Left ventricle myocardium inferior (tissue), 1 donor: ENCODE results near the gene OR2W1. TPM values are rescaled to one million over a fixed set of nuclear protein-coding genes. Genes with fewer than 3 reads are reported as not detected.

Source experiments
- DNase-seq: peaks from one replicate; pipeline ENCODE4 v3.0.0-alpha.2; 2020
- H3K27ac ChIP-seq: fragments of 200-600 bp; replicated peaks from 2 replicates; pipeline ENCODE4 v1.8.0; 2021
- H3K27me3 ChIP-seq: fragments of 200-600 bp; 2 replicates; pipeline ENCODE4 v1.8.0; 2021; ENCODE audit warnings: low read depth
- H3K36me3 ChIP-seq: fragments of 200-600 bp; 2 replicates; pipeline ENCODE4 v1.8.0; 2021
- H3K4me1 ChIP-seq: fragments of 200-600 bp; 2 replicates; pipeline ENCODE4 v1.8.0; 2021
- H3K4me3 ChIP-seq: fragments of 200-600 bp; 2 replicates; pipeline ENCODE4 v1.8.0; 2021; ENCODE audit warnings: mild to moderate bottlenecking, moderate library complexity
- H3K9me3 ChIP-seq: fragments of 200-600 bp; replicated peaks from 2 replicates; pipeline ENCODE4 v1.8.0; 2021
- CTCF ChIP-seq: fragments of 200-600 bp; IDR thresholded peaks from 2 replicates; pipeline ENCODE4 v1.8.0; 2021; ENCODE audit warnings: antibody characterized with exemption, mild to moderate bottlenecking, borderline replicate concordance
- intact Hi-C: fragments of 100-400 bp; cut with micrococcal nuclease; formaldehyde crosslinking; loops from one replicate; pipeline ENCODE4 v1.11.0; 2022
- long read RNA-seq: library from polyadenylated mRNA; unstranded; transcript quantifications from one replicate; pipeline ENCODE4 v2.0.0, GENCODE V29; 2021
- total RNA-seq: library from RNA; stranded (reverse); fragmentation: NEBNext Ultra II Directional; extraction: Animal tissue kit (Norgen Biotek cat#: 25700); gene quantifications from one replicate; pipeline ENCODE4 v1.2.1, GENCODE V29; 2021
- donor health status: DM: no; HTN: yes; CAD: no; lungs with severe emphysema.

OR2W1 gene, protein sequence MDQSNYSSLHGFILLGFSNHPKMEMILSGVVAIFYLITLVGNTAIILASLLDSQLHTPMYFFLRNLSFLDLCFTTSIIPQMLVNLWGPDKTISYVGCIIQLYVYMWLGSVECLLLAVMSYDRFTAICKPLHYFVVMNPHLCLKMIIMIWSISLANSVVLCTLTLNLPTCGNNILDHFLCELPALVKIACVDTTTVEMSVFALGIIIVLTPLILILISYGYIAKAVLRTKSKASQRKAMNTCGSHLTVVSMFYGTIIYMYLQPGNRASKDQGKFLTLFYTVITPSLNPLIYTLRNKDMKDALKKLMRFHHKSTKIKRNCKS
- not detected for total RNA-seq
- long read RNA-seq = 0 reads

DNA sequence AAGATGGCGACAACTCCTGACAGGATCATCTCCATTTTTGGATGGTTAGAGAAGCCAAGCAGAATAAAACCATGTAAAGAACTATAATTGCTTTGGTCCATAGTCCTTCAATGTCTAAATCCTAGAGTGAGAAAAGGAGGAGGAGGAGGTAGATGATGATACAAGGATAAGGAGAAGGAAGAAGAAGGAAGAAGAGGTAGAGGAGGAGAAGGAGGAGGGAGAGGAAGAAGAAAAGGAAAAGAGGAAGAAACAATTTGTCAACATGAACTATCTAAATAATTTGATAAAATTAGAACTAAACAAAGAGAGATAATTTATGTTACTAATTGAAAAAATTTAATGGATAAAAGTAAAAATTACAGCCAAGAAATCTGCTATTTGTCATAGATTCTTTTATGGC lies at the start of gene OR2W1:
Gene OR2W1, minus strand, starts transcription at position 101 of the 400 bp plus-strand sequence. Its CDS starts 0 bp downstream, at position 101.
- DNase-seq = no peak
- H3K9me3 ChIP-seq = no peaks in the 10 kb centered on the region

GRCh38 chr6:29092957-29093356 lies 48.0 kb upstream of the OR2W1 start:
- H3K4me1 ChIP-seq = no peaks in the 10 kb centered on the region
- intact Hi-C loops = no loop called here
- no peak for TF ChIP-seq CTCF

More for the DNA sequence above, at the start of gene OR2W1:
- intact Hi-C loops = no loop called here
- Histone ChIP-seq H3K36me3 (no peaks in the 10 kb centered on the region), H3K4me3 (no peak within 1 kb of the TSS), H3K27ac (no peak within 1 kb of the TSS), H3K4me1 (no peaks in the 10 kb centered on the region), H3K27me3 (peaks cover 36% of the 10 kb centered on the region)
- no peak for TF ChIP-seq CTCF

GRCh38 chr6:29087213-29087612 lies 42.2 kb upstream of the OR2W1 start, which contains the start of gene OR2B3:
Gene OR2B3, minus strand, starts transcription at chr6:29087313. Its CDS starts 65 bp downstream, at chr6:29087248.
- Histone ChIP-seq H3K27me3 (peaks cover 6% of the 10 kb centered on the region), H3K27ac (no peak within 1 kb of the TSS), H3K36me3 (no peaks in the 10 kb centered on the region), H3K4me3 (no peak within 1 kb of the TSS), H3K9me3 (no peaks in the 10 kb centered on the region), H3K4me1 (no peaks in the 10 kb centered on the region)
- intact Hi-C loops = no loop called here
- TF ChIP-seq CTCF = no peak
- no peak for DNase-seq

More at GRCh38 chr6:29092957-29093356, 48.0 kb upstream of the OR2W1 start:
- no peak overlapping the region for H3K27ac ChIP-seq
- H3K27me3 ChIP-seq = no peaks in the 10 kb centered on the region
- no peak for DNase-seq
- H3K36me3 ChIP-seq = no peaks in the 10 kb centered on the region
- H3K4me3 ChIP-seq = no peak overlapping the region
- H3K9me3 ChIP-seq = no peaks in the 10 kb centered on the region

DNA sequence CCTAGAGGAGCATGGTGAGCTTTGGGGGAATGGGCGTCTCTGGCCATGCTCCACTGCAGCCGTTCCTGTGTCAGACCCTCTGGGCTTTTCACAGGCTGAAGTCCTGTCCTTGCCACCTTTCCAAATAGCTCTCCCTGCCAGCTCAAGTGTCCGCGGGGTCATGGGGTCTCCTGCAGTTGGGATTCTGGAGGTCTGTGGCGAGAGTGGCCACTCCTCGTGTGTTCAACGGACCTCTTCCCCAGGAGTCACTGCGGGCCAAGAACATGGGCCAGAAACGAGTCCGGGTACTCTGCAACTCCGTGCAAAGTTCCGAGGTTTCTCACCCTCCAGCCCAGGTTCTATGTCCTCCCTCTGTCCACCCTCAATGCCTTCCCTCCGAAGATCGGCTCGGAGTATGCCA lies 37.5 kb upstream of the OR2W1 start:
- Histone ChIP-seq H3K9me3 (no peaks in the 10 kb centered on the region), H3K36me3 (no peaks in the 10 kb centered on the region), H3K4me3 (no peak overlapping the region), H3K27me3 (peaks cover 8% of the 10 kb centered on the region), H3K4me1 (no peaks in the 10 kb centered on the region), H3K27ac (no peak overlapping the region)
- intact Hi-C loops = no loop called here
- no peak for DNase-seq
- TF ChIP-seq CTCF = no peak

GRCh38 chr6:29081312-29081711 lies 36.3 kb upstream of the OR2W1 start:
- no peak for TF ChIP-seq CTCF
- H3K4me1 ChIP-seq = no peaks in the 10 kb centered on the region
- no peak for DNase-seq
- H3K9me3 ChIP-seq = no peaks in the 10 kb centered on the region
- no peak overlapping the region for H3K27ac ChIP-seq
- H3K4me3 ChIP-seq = no peak overlapping the region
- H3K36me3 ChIP-seq = no peaks in the 10 kb centered on the region
- peaks cover 8% of the 10 kb centered on the region for H3K27me3 ChIP-seq
- intact Hi-C loops = no loop called here
